Esophagus muscularis mucosa (tissue), 3 donors: ENCODE measurements around the gene PTGR1.

Source experiments
- CTCF ChIP-seq, 3 experiments: fragments of 200-600 bp in 2 of 3; fragments of 450-650 bp in 1 of 3; sonication (generic) in 2 of 3; IDR thresholded peaks; one replicate each; pipeline ENCODE4 v1.5.1; 2017 to 2019; ENCODE audit warnings: antibody characterized with exemption in 3 of 3, mild to moderate bottlenecking in 2 of 3, moderate library complexity in 1 of 3
- POLR2A ChIP-seq: fragments of 450-650 bp; IDR thresholded peaks from one replicate; pipeline ENCODE4 v1.6.1; 2017; ENCODE audit warnings: antibody characterized with exemption, moderate library complexity, mild to moderate bottlenecking, low read depth

- TF ChIP-seq CTCF (IDR thresholded peaks at IDR 0.05) (no peak), POLR2A (no peak)
Observed at GRCh38 chr9:111644195-111644772, 44.8 kb upstream of the PTGR1 start.
